Fibroblast of skin of abdomen (primary cell): Measurements from ENCODE around the gene EPC1.
"Not testable (repeated sequence)": the region's sequence is repeated elsewhere in the genome, so short reads cannot be mapped to it uniquely, and the experiment has no call there.

Experiments used
- DNase-seq: peaks from one replicate; pipeline ENCODE4 v3.0.0-alpha.2; 2013

EPC1 gene

DNA sequence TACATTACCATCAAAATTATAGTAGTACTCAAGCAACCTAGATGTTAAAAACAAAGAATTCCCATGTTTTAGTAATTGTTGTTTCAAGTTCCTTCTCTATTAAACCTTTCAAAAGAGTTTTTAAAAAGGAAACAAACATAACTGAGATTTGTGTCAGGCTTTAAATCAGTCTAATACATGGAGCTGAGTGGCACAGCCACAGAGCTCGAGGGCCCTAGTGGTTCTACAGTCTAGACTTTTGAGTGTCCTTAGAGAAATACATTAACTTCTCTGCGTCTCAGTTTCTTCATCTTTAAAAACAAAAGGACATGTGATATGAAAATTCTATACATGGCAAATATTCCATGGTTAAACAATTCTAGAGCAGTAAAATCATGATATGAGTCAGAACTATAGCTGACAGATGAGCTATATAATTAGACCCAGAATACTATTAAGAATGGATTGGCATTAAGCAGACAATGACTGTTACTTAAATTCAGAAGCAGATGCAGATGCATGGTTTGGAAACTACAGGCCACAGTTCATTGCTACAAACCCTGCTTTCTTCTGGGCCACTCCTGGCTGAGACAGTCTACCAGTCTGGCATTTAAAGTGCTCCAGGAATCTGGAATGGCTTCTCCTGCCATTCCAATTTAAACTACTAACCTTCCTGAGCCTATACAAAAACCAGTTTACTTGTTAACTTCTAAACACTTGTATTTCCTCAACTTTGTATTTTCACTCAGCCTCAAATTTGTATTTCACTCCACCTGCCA, 77.4 kb downstream of the EPC1 start:
- DNase-seq: peak; percentile 17

DNA sequence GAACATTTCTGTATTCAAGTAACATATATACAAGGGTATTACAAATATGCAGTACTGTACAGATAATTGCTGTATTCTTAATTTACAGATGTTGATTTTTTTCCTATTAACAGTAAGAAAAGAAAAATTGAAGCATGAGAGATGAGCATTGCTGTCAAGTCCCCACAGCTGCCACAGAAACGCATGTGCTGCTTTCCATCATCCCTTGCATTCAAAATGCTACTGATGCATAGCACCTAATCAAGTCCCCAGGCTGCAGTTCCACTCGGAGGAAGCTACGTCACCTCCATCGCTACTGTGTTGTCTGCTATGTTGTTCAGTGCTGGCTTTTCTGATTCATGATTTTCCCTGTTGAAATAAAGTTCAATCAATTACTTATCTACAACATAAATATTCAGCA, 78.2 kb downstream of the EPC1 start:
- no peak for DNase-seq

DNA sequence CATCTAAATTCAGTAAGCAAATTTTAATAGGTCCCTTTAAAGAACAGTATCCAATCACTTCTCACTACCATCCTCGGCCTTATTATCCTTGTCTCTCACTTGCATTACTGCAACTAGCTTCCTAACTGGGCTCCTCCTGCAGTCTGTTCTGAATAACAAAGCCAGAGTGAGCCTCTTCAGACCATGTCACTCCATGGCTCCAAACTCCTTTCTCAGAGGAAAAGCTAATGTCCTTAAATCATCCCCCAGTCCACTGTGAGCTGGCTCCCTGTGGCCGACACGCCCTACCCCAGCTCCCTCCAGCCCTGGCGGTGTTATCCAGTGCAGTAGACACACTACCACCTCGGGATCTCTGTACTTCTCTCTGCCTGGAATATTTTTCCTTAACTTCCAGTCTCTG, 80.0 kb downstream of the EPC1 start:
- no peak for DNase-seq

DNA sequence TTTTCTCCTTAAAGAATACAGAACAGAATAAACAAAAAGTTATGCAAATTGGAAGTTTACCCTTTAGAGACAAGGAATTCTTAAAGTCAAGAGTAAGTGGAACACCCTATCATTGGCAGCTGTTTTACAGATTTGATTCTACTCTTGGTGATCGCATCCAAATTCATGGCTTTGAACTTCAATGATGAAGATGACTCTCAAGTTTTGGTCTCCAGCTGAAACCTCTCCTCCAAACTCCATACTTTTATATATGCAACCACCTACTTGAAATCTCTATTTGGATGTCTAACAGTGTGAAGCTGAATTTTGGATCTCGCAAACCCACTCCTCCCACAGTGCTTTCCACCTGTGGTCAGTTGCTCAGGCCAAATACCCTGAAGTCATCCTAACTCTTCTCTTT, 80.4 kb downstream of the EPC1 start:
- no peak for DNase-seq

DNA sequence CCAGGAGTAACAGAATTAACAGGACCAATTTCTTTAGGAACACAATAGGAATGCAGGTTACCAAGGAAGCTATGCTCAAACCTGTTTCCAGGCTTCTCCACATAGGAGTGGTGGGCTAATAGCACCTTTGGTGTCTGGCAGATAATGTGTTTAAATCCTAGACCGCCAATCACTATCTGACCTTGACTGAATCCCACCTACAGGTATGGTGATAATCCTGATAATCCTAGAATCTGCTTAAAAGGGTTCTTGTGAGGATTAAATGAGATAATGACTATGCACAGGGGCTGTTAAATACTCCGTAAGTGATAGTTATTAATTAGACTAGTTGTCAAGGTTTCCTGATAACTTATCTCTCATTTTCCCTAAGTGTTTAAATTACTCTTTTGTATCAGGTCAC, 81.2 kb downstream of the EPC1 start:
- no peak for DNase-seq

DNA sequence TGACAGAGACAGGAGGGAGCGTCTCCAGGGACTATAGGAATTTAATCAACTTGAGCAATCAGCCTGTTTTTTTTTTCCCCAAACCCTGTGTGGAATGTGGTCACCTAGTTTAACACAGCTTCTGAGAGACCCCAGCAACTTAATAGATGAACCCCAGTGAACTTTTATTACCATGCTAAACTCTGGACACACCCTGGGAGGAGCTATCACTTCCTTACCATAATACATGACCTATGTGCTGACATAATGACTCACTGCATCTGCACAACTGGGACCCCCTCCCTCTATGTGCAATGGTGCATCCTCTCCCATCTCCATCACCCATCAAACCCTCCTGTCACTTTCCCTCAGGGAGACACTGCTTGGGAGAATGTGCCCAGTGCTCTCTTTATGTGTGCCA, 83.7 kb downstream of the EPC1 start:
- DNase-seq: no peak

DNA sequence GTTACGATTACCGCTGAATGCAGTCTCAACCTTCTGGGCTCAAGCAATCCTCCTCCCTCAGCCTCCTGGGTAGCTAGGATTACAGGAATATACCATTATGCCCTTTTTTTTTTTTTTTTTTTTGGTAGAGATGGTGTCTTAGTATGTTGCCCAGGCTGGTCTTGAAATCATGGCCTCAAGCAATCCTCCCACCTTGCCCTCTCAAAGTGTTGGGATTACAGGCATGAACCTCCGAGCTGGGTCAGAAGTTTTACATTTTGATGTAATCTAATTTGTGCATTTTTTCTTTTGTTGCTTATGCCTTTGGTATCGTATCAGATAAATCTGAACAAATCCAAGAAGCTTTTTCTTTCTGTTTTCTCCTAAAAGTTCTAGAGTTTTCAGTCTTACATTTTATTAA, 87.4 kb downstream of the EPC1 start:
- DNase-seq: no peak

DNA sequence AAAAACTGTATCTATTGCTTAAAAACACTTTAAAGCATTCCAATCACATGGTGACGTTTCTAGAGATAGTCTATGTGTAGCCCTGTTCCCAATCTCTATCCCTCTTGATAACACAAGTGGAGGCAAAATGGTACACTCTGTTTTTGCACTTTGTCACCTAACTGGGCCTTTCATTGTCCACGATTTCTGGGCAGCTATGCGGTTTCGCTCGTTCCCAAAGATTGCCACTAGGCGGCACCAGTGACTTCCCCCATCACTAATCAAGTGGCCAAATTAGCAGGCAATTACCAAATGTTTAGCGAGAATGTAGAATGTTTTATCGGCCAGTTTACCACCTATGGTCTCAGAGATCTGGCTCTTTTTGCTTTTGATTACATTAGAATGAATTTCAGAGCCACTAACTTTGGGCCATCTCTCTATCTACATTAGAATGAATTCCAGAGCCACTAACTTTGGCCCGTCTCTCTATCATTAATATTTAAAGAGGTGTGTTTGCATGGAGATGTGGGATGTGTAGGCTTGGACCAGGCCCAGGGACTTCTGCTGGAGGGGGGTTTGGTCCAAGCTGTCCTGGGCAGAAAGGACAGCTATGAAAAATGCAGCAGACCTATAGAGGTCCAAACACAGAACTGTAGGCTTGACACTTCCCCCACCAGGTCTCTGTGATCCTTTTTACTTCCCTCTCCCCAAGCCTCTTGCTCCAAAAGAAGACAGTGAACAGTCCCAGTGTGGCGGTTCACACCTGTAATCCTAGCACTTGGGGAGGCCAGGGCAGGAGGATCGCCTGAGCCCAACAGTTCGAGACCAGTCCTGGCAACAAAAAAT, 90.1 kb downstream of the EPC1 start:
- DNase-seq: peak; percentile 52

DNA sequence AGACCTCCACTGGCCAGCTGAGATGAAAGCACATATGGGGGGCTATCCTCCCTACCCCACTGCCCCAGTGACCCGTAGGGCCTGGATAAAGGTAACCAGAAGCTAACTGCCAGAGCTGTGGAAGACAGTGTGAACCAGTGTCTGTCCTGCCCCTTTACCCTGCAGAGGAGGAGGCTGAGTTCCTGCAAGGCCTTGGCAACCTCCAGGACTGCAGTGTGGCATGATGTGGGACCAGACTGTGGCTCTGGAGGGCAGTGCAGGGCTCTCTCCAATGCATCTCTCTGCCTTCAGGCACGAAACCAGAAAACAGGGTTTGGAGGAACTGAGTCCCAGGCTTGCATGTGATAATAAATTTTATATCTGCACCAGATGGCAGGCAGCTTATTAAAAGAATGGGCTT, 93.1 kb downstream of the EPC1 start:
- DNase-seq: no peak

DNA sequence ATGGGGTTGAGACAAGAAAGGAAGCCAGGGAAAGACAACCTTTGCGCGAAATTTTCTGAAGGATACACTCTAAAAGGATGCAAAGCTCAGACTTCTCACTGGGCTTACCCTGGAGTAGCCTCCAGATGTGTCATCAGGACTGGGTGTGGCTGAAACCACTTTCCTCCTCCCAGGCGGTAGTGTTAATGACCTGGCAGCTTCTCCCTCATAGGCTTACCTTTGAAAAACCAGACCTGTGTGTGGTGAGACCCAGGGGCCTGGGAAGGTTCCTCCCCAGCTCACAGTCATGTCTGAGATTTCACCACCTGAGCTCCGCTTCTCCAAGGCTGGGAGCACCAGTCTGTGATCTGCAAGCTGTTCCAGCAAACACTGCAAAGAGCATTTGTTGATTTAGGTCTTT, 93.7 kb downstream of the EPC1 start:
- no peak for DNase-seq

DNA sequence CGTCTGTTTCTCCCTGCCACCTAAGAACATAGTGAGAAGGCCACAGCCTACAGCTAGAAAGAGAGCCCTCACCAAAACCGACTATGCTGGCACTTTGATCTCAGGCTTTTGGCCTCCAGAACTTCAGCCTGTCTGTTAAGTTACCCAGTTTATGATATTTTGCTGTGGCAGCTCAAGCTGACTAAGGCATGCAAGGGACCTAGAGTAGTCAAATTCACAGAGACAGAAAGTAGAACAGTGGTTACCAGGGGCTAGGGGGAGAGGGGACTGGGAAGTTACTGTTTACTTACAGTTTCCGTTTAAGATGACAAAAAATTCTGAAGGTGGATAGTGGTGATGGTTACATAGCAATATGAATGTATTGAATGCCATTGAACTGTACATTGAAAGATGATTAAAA, 96.5 kb downstream of the EPC1 start:
- DNase-seq: not testable (repeated sequence)

DNA sequence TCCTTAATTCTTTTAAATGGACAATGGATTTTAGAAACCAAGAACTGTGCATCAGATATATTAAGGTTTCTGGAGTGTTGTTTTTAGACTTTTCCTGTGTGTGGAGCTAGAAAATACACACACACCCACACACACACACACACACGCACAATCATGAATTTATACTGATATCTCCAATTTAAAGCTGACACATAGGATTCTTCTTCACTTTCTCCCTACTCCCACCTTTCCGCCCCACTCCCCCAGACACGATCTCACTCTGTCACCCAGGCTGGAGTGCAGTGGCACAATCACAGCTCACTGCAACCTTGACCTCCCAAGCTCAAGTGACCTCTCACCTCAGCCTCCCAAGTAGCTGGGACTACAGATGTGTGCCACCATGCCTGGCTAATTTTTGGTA, 100.3 kb downstream of the EPC1 start:
- no peak for DNase-seq

DNA sequence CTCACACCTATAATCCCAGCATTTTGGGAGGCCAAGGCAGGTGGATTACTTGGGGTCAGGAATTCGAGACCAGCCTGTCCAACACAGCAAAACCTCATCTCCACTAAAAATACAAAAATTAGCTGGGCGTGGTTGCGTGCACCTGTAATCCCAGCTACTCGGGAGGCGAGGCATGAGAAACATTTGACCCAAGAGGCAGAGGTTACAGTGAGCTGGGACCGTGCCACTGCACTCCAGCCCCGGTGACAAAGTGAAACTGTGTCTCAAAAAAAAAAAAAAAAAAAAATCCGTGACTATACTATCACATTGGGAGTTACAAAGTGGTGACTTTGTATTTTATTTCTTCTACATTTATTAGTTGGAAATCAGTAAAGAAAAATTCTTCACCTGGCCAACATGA, 101.2 kb downstream of the EPC1 start:
- DNase-seq: no peak

DNA sequence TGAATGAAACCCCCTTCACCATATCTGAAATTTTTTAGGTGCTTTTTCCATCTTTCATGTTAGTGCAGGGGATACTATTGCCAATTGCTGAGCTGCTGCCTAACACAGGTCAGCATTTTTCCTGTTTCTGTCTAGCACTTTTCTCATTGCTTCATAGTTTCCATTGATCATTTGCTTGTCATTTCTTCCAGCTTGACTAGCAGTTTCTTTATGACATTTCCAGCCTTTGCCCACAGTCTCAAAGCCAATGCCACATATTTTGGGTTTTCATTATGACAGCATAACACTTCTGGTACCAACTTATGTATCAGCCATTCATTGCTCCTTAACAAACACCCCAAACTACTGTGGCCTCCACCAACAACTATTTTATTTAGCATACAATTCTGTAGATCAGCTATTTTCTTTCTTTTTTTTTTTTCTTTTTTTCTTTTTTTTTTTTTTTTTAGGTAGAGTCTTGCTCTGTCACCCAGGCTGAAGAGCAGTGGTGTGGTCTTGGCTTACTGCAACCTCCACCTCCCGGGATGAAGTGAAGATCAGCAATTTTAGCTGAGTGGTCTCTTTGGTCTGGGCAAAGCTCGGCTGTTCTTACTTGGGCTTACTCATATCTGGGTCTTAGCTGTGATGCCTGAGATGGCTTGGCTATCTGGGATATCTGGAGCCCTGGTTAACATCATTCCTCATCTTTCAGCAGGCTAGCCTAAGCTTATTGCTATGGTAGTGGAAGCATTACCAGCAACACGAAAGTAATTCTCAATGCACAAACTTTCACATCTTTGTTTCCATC, 102.3 kb downstream of the EPC1 start:
- DNase-seq: no peak

DNA sequence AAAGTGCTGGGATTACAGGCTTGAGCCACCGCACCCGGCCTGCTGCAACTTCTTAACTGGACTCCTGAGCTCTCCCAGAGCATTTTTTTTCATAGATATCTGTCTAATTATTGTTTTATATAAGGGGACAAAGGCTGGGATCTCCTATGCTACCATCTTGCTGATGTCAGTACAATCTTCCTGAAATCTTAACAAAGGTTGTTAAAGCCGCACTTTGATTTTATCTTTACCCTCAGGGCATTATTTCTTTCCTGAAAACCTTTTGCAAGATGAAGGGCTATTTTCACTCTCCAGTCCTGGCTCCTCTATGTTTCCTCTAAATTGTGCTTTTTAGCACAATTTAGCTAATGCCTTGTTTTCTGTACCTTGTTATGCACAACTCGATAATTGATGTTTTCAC, 102.9 kb downstream of the EPC1 start:
- DNase-seq: no peak

DNA sequence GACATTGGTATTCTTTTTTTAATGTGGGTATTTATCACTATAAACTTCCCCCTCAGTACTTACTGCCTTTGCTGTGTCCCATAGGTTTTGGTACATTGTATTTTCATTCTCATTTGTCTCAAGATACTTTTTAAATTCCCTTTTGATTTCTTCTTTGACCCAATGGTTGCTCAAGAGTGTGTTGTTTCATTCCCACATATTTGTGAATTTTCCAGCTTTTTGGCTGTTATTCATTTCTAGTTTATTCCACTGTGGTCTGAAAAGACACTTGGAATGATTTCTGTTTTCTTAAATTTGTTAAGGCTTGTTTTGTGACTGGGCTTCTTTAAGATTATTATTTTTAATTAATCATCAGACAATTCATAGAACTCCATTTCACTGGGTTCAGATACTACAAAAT, 105.0 kb downstream of the EPC1 start:
- peak; percentile 18 for DNase-seq

DNA sequence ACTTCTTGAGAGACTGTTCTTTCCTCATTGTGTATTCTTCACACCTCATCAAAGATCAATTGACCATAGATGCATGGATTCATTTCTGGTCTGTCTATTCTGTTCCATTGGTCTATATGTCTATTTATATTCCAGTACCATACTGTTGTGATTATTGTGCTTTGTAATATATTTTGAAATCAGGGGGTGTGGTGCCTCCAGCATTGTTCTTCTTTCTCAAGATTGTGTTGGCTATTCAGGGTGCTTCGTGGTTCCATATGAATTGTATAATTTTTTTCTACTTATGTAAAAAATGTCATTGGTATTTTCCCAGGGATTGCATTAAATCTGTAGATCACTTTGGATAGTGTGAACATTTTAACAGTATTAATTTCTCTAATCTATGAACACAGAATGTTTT, 106.5 kb downstream of the EPC1 start:
- DNase-seq: no peak

DNA sequence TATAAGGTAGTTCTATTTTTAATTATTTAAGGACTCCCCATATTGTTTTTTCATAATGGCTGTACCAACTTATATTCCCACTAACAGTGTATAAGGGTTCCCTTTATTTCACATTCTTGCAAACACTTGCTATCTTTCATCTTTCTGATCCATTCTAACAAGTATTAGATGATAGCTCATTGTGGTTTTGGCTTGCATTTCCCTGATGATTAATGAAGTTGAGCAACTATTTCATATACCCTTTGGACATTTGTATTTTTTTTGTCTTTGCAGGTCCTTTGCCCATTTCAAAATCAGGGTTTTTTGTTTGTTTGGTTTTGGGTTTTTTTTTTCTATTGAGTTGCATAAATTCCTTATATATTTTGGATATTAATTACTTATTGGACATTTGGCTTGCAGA, 107.2 kb downstream of the EPC1 start:
- DNase-seq: peak; percentile 74

DNA sequence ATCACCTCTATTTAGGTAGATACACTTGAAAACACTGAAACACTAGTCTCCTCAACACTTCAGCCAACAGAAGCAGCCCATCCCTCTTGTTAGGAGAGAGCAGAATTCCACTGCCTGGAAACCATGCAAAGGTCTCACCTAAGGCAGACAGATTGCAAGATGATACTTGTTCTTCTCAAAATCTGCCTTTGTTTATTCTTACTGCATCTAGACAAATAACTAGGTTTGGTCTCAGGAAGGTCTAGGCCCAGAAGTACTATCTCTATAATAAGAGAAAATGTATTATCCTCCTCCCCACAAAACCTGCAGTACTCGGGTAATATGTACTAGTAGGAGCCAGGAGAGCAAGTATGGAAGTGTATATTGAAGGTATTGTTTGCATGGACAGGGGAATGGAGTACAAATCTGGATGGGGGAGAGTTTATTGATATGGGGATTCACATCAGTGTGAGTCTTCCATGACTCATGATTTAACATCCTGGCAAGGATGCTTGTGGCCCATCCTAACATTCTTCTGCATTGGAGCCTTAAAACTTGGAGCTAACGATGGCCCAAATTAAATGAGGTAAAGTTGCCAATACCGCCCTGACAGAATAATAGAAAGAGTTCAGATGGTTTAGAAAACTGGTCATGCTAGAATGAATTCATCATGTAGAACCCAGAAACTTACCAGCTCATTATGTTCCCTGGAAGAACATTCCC, 109.2 kb downstream of the EPC1 start:
- peak; percentile 68 for DNase-seq

DNA sequence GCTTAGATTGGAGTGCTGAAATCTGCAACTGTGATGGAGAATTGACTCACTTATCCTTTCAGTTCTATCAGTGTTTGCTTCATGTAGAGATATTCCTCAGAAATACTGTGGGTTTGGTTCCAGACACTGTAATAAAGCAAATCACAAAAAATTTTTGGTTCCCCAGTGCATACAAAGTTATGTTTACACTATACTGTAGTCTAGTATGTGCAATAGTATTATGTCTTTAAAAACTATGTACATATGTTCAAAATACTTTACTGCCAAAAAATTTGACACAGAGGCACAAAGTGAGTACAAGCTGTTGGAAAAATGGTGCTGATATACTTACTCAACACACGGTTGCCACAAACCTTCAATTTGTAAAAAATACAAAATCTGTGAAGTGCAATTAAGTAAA, 112.5 kb downstream of the EPC1 start:
- DNase-seq: no peak

DNA sequence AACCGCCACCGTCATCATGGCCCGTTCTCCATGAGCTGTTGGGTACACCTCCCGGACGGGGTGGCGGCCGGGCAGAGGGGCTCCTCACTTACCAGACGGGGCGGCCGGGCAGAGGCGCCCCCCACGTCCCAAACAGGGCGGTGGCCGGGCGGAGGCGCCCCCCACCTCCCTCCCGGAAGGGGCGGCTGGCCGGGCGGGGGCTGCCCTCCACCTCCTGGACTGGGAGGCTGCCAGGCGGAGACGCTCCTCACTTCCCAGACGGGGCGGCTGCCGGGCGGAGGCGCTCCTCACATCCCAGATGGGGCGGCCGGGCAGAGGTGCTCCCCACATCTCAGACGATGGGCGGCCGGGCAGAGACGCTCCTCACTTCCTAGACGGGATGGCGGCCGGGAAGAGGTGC, 113.6 kb downstream of the EPC1 start:
- not testable (repeated sequence) for DNase-seq

DNA sequence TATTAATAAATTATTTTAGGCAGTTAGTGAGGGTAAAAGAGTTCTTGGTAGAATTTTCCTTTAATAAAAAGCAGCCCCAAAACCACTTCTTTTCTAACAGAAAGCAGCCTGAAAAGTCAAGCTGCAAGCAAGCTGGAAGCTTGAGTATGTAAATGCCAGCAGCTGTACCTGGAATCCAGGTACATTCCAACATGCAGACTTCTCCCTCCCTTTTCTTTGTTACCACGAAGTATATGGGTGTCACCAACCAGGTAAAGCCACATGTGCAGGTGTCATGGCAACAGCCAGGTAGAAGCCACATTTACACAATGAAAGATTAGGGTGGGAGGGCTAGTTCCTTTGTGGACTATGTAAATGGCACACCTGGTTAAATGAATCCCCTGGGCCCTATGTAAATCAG, 114.6 kb downstream of the EPC1 start:
- DNase-seq: no peak

DNA sequence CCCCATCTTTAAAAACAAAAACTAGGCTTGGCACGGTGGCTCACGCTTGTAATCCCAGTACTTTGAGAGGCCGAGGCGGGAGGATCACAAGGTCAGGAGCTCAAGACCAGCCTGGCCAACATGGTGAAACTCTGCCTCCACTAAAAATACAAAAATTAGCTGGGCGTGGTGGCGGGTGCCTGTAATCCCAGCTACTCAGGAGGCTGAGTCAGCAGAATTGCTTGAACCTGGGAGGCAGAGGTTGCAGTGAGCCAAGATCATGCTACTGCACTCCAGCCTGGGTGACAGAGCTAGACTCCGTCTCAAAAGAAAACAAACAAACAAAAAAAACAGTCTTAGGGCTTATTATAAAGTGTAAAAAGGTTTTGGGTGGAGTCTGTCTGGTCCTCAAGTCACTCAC, 117.2 kb downstream of the EPC1 start:
- DNase-seq: not testable (repeated sequence)
